Fibroblast of villous mesenchyme (primary cell): ENCODE measurements around the gene NUDT19. TPM values are rescaled to one million over a fixed set of nuclear protein-coding genes. Genes with fewer than 3 reads are reported as not detected.

Experiments used
- DNase-seq: peaks from one replicate; pipeline ENCODE4 v3.0.0-alpha.2; 2010; ENCODE audit warnings: low read depth
- H3K4me3 ChIP-seq: 2 replicates; pipeline ENCODE4 v1.5.1; 2011; ENCODE audit warnings: low read depth, mild to moderate bottlenecking, low read length
- total RNA-seq: library from RNA; depleted of rRNA; stranded (reverse); fragments of >200 nt; gene quantifications from 2 replicates; pipeline ENCODE4 v1.2.3, GENCODE V29; 2012
- TF ChIP-seq, protein P1 (sequence below): IDR thresholded peaks from 2 replicates; pipeline ENCODE4 v1.5.1; 2012; ENCODE audit warnings: low read depth, mild to moderate bottlenecking, low read length; ENCODE audit not compliant: insufficient read depth

NUDT19 gene
- total RNA-seq, 1 donor, result 14.2 TPM

DNA sequence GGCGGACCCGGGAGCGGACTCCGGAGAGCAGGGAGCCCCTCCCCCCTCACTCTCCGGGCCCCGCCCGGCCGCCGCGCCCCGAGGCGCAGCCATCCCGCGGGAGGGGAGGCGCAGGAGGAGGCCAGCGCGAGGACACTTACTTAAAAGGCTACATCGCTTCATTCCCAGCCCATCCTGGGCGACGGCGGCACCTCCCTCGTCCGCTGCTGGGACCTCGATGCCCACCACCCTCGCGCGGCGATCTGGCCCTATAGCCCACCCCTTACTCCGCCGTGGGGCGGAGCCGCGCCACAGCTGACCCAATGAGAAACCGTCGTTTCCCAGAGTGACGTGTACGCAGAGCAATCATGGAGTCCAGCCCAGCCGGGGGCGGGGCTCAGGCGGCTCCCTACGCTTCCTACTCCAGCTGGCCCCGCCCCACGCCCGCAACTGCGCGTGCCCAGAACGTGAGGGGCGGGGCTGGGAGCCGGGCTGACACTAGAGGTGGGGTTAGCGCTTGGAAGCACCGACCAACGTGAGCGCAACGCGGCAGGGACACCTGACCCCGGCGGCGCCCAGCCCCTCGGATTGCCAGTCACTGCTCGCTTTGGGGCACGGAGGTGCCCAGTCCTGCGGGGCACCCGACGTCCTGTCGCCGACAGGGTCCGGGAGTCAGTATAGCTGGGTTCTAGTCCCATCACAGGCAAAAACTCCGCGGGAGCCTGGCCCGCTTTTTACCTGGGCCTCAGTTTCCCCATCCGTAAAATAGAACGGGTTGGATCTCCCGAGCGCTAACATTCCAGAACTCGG, 16.5 kb upstream of the NUDT19 start, which contains the start of gene ANKRD27:
TSS of gene ANKRD27 (minus strand) at position 250 of the 789 bp plus-strand sequence. CDS start 16,165 bp downstream, outside the sequence.
- peak; percentile 98 for DNase-seq
- TF ChIP-seq, protein P1, sequence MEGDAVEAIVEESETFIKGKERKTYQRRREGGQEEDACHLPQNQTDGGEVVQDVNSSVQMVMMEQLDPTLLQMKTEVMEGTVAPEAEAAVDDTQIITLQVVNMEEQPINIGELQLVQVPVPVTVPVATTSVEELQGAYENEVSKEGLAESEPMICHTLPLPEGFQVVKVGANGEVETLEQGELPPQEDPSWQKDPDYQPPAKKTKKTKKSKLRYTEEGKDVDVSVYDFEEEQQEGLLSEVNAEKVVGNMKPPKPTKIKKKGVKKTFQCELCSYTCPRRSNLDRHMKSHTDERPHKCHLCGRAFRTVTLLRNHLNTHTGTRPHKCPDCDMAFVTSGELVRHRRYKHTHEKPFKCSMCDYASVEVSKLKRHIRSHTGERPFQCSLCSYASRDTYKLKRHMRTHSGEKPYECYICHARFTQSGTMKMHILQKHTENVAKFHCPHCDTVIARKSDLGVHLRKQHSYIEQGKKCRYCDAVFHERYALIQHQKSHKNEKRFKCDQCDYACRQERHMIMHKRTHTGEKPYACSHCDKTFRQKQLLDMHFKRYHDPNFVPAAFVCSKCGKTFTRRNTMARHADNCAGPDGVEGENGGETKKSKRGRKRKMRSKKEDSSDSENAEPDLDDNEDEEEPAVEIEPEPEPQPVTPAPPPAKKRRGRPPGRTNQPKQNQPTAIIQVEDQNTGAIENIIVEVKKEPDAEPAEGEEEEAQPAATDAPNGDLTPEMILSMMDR, result no peak
- peak within 1 kb of the TSS; percentile 93 for H3K4me3 ChIP-seq

DNA sequence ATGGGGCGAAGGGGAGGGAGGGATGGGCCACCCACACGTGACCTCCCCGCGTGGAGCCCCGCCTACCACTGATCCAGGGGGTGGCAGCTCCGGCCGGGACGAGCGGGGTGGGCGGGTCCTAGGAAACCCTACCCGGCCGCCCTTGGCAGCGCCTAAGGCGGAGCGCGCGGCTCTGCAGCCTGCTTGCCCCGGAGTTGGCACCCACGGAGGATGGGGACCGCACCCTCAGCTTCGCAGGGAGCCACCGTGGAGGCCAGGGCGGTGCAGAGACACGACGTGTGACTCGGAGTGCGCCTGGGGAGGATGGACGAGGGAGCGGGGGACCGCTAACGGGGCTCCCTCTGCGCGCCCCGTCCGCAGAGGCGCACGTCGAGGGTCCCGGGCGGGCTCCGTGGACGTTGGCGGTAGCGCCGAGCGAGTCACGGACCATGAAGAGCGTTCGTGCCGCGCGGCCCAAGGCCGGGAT, 15.9 kb upstream of the NUDT19 start, which contains the start of gene RGS9BP:
TSS of gene RGS9BP (plus strand) at position 129 of the 466 bp plus-strand sequence. CDS start 416 bp downstream, outside the sequence.
- DNase-seq, result peak; percentile 78
- TF ChIP-seq, protein P1, result no peak
- peak within 1 kb of the TSS; percentile 93 for H3K4me3 ChIP-seq

DNA sequence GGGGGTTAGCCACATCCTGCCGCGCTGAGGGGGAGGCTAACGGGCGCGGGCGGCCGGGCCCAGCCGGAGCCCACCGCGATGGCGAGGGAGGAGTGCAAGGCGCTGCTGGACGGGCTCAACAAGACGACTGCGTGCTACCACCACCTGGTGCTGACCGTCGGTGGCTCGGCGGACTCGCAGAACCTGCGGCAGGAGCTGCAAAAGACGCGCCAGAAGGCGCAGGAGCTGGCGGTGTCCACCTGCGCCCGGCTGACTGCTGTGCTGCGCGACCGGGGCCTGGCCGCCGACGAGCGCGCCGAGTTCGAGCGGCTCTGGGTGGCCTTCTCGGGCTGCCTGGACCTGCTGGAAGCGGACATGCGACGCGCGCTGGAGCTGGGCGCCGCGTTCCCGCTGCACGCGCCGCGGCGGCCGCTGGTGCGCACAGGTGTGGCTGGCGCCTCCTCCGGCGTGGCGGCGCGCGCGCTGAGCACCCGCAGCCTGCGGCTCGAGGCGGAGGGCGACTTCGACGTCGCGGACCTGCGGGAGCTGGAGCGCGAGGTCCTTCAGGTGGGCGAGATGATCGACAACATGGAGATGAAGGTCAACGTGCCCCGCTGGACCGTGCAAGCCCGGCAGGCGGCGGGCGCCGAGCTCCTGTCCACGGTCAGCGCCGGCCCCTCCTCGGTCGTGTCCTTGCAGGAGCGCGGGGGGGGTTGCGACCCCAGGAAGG, 15.3 kb upstream of the NUDT19 start:
- TF ChIP-seq, protein P1, result no peak
- peak overlapping the region; percentile 93 for H3K4me3 ChIP-seq
- DNase-seq, result no peak

DNA sequence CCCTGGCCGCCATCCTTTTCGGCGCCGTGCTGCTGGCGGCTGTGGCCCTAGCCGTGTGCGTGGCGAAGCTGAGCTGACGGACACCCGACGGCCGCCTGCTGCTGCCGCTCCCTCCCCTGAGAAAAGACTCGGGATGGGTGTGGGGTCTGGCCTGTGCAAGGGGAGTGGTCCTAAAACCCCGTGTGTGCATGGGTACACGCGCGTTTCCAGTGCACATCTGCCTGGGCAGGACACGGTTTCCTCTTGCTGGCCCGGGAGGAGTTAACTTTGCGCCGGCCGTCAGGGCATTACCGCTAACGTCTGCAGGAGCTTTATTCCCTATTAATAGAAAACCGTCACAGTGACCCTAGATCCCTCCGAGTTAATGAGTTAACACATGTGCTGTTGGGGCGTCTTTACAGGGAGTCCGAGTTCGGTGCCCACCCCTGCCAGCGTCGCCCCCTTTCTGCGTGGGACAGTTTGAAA, 14.7 kb upstream of the NUDT19 start:
- peak overlapping the region; percentile 15 for H3K4me3 ChIP-seq
- peak; percentile 20 for DNase-seq
- TF ChIP-seq, protein P1, result no peak

DNA sequence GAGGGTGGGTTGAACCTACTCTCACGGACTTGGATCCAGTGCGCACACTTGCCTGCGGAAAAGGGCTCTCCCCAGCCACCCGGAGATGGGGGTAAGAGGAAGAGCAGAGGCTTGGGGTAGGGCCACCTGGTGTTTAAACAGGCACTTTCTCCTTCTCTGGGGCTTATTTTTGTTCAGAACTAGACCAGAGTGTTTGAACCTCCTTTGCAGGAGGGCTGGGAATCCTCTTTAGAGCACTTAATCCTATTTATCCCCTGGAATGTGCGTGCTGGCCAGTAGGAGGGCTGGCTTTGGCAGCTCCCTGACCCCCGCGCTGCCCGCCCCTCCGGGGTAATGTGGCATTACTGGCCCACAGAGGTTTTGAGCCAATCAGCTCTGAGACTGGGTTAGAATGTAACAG, 14.0 kb upstream of the NUDT19 start:
- DNase-seq, result peak; percentile 97
- TF ChIP-seq, protein P1, result peak; percentile 33
- H3K4me3 ChIP-seq, result peak overlapping the region; percentile 31

DNA sequence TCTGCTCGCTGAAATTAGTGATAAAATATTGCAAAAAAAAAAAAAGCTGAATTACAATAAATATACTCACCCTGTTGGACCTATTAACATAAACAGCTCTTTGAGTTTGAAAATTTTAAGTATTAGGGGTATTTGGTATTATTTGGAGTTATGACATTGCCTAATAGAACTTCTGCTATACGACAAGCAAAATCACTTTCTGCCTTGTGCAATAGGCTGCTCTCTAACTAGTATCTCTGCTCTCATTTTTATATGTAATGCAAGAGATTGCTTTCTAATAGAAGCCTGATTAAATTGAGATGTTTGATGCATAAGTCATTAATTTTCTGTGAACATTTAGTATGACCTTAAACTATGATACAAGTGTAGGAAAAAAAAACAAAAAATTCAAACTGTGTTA, 10.6 kb upstream of the NUDT19 start:
- TF ChIP-seq, protein P1, result no peak
- no peak for DNase-seq
- no peak overlapping the region for H3K4me3 ChIP-seq
